ENCODE data around the gene TMTC1.

Gene TMTC1

DNA sequence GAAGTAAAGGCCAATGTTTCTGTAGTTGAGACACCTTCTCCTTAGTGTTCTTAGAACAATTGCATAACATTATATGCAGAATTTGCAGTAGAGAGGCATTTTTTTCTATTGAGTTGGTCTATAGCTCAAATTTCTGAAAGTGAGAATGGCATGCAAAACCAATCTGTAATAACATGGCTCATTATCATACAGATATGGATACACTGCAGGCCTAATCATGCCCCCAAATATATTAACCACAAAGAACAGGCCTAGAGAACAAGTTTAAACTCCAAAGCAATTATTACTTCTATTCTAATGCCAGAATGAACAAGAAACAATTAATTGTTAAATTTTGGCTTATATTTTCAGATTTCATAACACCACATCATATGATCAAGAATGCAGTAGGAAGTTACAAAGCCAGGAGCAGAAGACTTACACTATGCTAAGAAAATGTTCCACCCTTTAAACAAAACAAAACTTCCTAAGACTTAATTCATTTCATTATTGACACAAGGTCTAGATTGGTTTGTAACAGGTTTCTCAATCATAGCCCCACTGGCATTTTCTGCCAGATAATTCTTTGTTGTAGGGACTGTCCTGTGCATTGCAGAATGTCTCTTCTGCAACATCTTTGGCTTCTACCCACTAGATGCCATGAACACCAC, 26.9 kb downstream of the TMTC1 start:
- TF ChIP-seq SIN3A (IDR thresholded peaks at IDR 0.05; ENCODE audit: borderline replicate concordance, insufficient read depth, low read length) (no peak), FOXP2 (optimal IDR thresholded peaks at IDR 0.05; ENCODE audit: borderline replicate concordance, extremely low read depth, extremely low read length, insufficient read depth) (no peak), POLR2AphosphoS5 (IDR thresholded peaks at IDR 0.05; ENCODE audit: low read depth, low read length) (no peak), TAF1 (IDR thresholded peaks at IDR 0.05; ENCODE audit: borderline replicate concordance, insufficient read depth, low read length) (no peak)
- TF ChIP-seq, protein P1, sequence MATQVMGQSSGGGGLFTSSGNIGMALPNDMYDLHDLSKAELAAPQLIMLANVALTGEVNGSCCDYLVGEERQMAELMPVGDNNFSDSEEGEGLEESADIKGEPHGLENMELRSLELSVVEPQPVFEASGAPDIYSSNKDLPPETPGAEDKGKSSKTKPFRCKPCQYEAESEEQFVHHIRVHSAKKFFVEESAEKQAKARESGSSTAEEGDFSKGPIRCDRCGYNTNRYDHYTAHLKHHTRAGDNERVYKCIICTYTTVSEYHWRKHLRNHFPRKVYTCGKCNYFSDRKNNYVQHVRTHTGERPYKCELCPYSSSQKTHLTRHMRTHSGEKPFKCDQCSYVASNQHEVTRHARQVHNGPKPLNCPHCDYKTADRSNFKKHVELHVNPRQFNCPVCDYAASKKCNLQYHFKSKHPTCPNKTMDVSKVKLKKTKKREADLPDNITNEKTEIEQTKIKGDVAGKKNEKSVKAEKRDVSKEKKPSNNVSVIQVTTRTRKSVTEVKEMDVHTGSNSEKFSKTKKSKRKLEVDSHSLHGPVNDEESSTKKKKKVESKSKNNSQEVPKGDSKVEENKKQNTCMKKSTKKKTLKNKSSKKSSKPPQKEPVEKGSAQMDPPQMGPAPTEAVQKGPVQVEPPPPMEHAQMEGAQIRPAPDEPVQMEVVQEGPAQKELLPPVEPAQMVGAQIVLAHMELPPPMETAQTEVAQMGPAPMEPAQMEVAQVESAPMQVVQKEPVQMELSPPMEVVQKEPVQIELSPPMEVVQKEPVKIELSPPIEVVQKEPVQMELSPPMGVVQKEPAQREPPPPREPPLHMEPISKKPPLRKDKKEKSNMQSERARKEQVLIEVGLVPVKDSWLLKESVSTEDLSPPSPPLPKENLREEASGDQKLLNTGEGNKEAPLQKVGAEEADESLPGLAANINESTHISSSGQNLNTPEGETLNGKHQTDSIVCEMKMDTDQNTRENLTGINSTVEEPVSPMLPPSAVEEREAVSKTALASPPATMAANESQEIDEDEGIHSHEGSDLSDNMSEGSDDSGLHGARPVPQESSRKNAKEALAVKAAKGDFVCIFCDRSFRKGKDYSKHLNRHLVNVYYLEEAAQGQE (IDR thresholded peaks at IDR 0.05; ENCODE audit: insufficient read depth in 1 of 2, low read depth in 2 of 2, low read length in 2 of 2) = no peak

DNA sequence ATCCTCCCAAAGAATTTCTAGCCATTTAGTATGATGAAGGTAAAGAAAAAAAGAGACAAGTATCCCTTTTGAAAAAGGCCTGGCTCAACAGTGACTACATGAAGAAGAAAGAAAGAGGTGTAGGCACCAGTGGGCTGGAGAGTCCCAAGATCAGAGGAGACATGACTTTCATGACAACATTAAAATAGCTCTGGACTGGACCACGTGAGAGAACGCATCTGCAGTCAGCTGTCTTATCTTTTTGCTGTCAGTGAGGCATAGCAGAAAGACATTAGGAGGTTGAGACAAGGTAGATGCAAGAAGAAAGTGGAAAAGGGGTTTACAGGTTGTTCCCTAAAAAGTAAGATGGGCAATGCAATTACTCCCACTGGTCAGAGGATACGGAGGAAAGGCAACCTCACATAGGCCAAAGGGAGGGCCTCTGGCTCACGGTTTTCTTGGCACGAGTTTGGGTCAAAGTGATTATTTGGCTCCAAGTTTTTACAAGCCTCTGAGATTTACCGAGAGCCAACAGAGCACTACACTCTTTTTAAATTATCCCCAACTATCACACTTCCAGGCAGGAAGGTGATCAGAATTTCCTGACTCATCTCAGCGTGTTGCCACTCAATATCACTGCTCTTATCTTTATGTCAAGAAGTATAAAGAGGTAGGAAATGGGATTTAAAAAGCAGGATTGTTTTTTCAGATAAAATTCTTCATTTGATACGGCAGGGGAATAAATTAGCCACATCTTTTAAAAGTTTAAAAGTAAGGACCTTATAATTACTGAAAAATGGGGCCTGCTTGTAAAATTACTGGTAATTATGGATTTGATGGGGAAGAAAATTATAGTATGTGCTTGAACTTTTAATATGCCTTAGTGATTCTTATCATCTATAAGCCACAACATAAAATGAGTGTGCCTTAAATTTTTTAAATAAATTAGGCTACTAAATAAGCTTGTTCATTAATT, 29.2 kb downstream of the TMTC1 start:
- TF ChIP-seq SIN3A (IDR thresholded peaks at IDR 0.05; ENCODE audit: borderline replicate concordance, insufficient read depth, low read length) = no peak
- TF ChIP-seq TAF1 (IDR thresholded peaks at IDR 0.05; ENCODE audit: borderline replicate concordance, insufficient read depth, low read length) = no peak

DNA sequence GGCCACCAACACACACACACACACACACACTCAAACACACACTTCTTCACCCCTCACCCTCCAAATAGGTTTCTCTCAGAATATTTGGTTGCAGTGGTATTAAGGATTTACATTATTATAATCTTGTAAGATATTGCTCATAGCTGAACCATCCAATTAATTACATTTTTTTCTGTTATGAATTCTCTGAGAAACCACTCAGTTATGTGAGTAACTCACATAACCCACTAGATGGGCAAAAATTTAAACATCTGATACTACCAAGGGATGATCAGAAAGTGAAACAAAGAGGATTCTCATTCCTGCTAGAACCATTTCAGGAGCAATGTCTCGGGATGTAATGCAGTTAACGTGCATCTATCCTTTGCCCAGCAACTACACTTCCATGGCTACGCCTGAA, 31.6 kb downstream of the TMTC1 start:
- no peak for TF ChIP-seq FOXP2 (optimal IDR thresholded peaks at IDR 0.05; ENCODE audit: borderline replicate concordance, extremely low read depth, extremely low read length, insufficient read depth)

DNA sequence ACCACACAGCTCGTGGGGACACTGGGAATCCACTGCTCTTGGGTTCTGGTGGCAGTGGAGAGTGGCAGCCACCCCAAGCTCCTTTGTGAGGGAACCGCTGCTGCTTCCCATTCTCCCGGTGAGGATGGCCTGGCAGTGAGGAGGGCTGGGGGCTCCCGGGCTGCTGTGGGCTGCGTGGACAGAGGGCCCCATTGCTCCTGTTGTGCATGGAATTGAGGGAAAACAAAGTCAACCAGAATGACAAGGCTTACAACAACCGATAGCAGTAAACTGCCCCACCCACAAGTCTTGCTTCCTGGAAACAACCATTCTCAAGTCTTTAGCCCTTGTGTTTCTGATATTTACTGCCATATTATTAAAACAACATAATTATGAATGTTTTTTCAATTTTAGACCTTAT, 32.1 kb downstream of the TMTC1 start:
- no peak for TF ChIP-seq TAF1 (IDR thresholded peaks at IDR 0.05; ENCODE audit: borderline replicate concordance, insufficient read depth, low read length)
- no peak for TF ChIP-seq FOXP2 (optimal IDR thresholded peaks at IDR 0.05; ENCODE audit: borderline replicate concordance, extremely low read depth, extremely low read length, insufficient read depth)
- TF ChIP-seq SIN3A (IDR thresholded peaks at IDR 0.05; ENCODE audit: borderline replicate concordance, insufficient read depth, low read length) = no peak
- TF ChIP-seq POLR2AphosphoS5 (IDR thresholded peaks at IDR 0.05; ENCODE audit: low read depth, low read length) = no peak
- TF ChIP-seq, protein P1 (IDR thresholded peaks at IDR 0.05; ENCODE audit: insufficient read depth in 1 of 2, low read depth in 2 of 2, low read length in 2 of 2) = no peak

DNA sequence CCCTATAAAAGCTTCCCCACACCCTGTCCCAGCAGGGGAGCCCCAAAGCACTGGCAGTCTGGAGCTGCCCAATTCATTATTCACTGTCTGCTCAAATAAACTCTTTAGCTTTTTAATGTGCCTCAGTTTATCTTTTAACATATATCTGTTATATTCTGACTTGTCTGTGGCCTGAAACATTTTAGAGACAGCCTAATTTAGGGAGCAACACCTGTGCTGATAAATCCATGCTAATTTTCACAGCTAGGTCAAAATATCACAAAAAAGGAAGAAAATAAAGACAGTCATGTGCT, 32.9 kb downstream of the TMTC1 start:
- TF ChIP-seq POLR2AphosphoS5 (IDR thresholded peaks at IDR 0.05; ENCODE audit: low read depth, low read length) (no peak), TAF1 (IDR thresholded peaks at IDR 0.05; ENCODE audit: borderline replicate concordance, insufficient read depth, low read length) (no peak), SIN3A (IDR thresholded peaks at IDR 0.05; ENCODE audit: borderline replicate concordance, insufficient read depth, low read length) (no peak), FOXP2 (optimal IDR thresholded peaks at IDR 0.05; ENCODE audit: borderline replicate concordance, extremely low read depth, extremely low read length, insufficient read depth) (no peak)
- TF ChIP-seq, protein P1 (IDR thresholded peaks at IDR 0.05; ENCODE audit: insufficient read depth in 1 of 2, low read depth in 2 of 2, low read length in 2 of 2) = no peak
